Panc1 (cell line): ENCODE measurements around the gene ADGRD1. TPM values are rescaled to one million over a fixed set of nuclear protein-coding genes. Genes with fewer than 3 reads are reported as not detected.

Source experiments
- ATAC-seq: fragments of 200-7000 bp; cut with Tn5 transposase; 2 replicates; pipeline ENCODE4 v1.9.1; 2020; ENCODE audit warnings: mild to moderate bottlenecking, moderate library complexity
- BruUV-seq: library from RNA; stranded (reverse); fragments of 400-500 nt; replicated peaks from 2 replicates; lab custom pipeline; 2021; lab: Mats Ljungman, UMichigan
- CTCF ChIA-PET: fragments of 300-600 bp; sonication (Branson Sonifier 250); formaldehyde crosslinking; loops from one replicate; lab custom pipeline; 2022; ENCODE audit warnings: antibody characterized with exemption; lab: Charles Lee
- POLR2A ChIA-PET: fragments of 300-600 bp; sonication (Branson Sonifier 250); formaldehyde crosslinking; loops from one replicate; lab custom pipeline; 2022; ENCODE audit warnings: antibody characterized with exemption; lab: Charles Lee
- DNase-seq: peaks from one replicate; pipeline ENCODE4 v3.0.0-alpha.2; 2010; ENCODE audit warnings: low read depth, low spot score
- H3K27ac ChIP-seq: 2 replicates; pipeline ENCODE4 v1.5.1; 2011; ENCODE audit warnings: mild to moderate bottlenecking, low read length, inconsistent platforms
- H3K27me3 ChIP-seq: fragments of 200-500 bp; sonication (Bioruptor generic); 2 replicates; pipeline ENCODE4 v1.6.0; 2014; ENCODE audit warnings: low read length, inconsistent platforms; ENCODE audit not compliant: control insufficient read depth, insufficient read depth
- H3K36me3 ChIP-seq: fragments of 200-500 bp; sonication (Bioruptor generic); 2 replicates; pipeline ENCODE4 v1.5.1; 2014; ENCODE audit warnings: inconsistent platforms, mild to moderate bottlenecking, low read length, moderate library complexity; ENCODE audit not compliant: control insufficient read depth, insufficient read depth
- H3K4me1 ChIP-seq: 2 replicates; pipeline ENCODE4 v1.5.1; 2011; ENCODE audit warnings: inconsistent platforms, mild to moderate bottlenecking, low read length, moderate library complexity; ENCODE audit not compliant: control insufficient read depth, insufficient read depth
- H3K4me3 ChIP-seq, 2 experiments: 2 replicates each; pipeline ENCODE4 v1.5.1; 2011 to 2012; ENCODE audit warnings: low read depth in 2 of 2, low read length in 2 of 2, mild to moderate bottlenecking in 2 of 2, inconsistent platforms in 1 of 2, moderate library complexity in 1 of 2
- H3K9me3 ChIP-seq: fragments of 200-500 bp; sonication (Bioruptor generic); 2 replicates; pipeline ENCODE4 v1.5.1; 2014; ENCODE audit warnings: low read depth, mild to moderate bottlenecking, inconsistent platforms, low read length, moderate library complexity; ENCODE audit not compliant: control insufficient read depth, insufficient read depth
- CTCF ChIP-seq: fragments of 450-650 bp; IDR thresholded peaks from 2 replicates; pipeline ENCODE4 v1.5.1; 2017; ENCODE audit warnings: mild to moderate bottlenecking
- POLR2AphosphoS5 ChIP-seq: IDR thresholded peaks from 2 replicates; pipeline ENCODE4 v1.6.1; 2012; ENCODE audit warnings: mild to moderate bottlenecking, low read depth, low read length, moderate library complexity
- REST ChIP-seq, 2 experiments: IDR thresholded peaks; 2 replicates each; pipeline ENCODE4 v1.6.1; 2011 to 2012; ENCODE audit warnings: low read depth in 2 of 2, control low read depth in 1 of 2, low read length in 1 of 2, mild to moderate bottlenecking in 1 of 2, moderate library complexity in 1 of 2; ENCODE audit not compliant: insufficient read depth in 1 of 2
- SIN3A ChIP-seq: IDR thresholded peaks from 2 replicates; pipeline ENCODE4 v1.6.1; 2012; ENCODE audit warnings: low read depth, mild to moderate bottlenecking, low read length, moderate library complexity, borderline replicate concordance; ENCODE audit not compliant: insufficient read depth
- TCF7L2 ChIP-seq: IDR thresholded peaks from 2 replicates; pipeline ENCODE4 v1.6.1; 2011; ENCODE audit warnings: mild to moderate bottlenecking, low read depth, low read length, inconsistent platforms
- in situ Hi-C: cut with HindIII; loops from 2 replicates; pipeline ENCODE4 v1.10.0; 2016; ENCODE audit warnings: low sequenced_read_pairs, low pct_unique_long_range_greater_than_20kb
- intact Hi-C: fragments of 100-400 bp; cut with micrococcal nuclease; formaldehyde crosslinking; loops from one replicate; pipeline ENCODE4 v1.10.0; 2022; ENCODE audit not compliant: unreplicated experiment
- total RNA-seq: library from RNA; stranded (reverse); gene quantifications from one replicate; pipeline ENCODE4 v1.2.1, GENCODE V29; 2021; ENCODE audit not compliant: unreplicated experiment

Gene ADGRD1
- total RNA-seq, 1 experiment from 2014 or later, result 0.21 TPM

- POLR2A ChIA-PET, result no interaction called here
- no TSS peak for BruUV-seq
- no peak overlapping the region for H3K4me3 ChIP-seq
- no peaks in the 10 kb centered on the region for H3K36me3 ChIP-seq
- in situ Hi-C loops, result no loop called here
- no peaks in the 10 kb centered on the region for H3K4me1 ChIP-seq
- no peaks in the 10 kb centered on the region for H3K9me3 ChIP-seq
- DNase-seq, result no peak
- H3K27ac ChIP-seq, result no peak overlapping the region
- intact Hi-C loops, result no loop called here
- peaks cover 3% of the 10 kb centered on the region; the same call in 1 of the 2 replicates for H3K27me3 ChIP-seq
- CTCF ChIA-PET, result no interaction called here
- ATAC-seq, result no peak
- no peak for TF ChIP-seq REST (IDR thresholded peaks at IDR 0.05; ENCODE audit: insufficient read depth in 1 of 2, low read depth in 2 of 2, low read length in 1 of 2)
These were observed 201.4 kb downstream of the ADGRD1 start for GRCh38 chr12:131155131-131155530.

GRCh38 chr12:131157743-131158142, 204.0 kb downstream of the ADGRD1 start:
- H3K4me3 ChIP-seq, result no peak overlapping the region
- ATAC-seq (no peak), DNase-seq (no peak)
- H3K27ac ChIP-seq, result no peak overlapping the region
- no peak for TF ChIP-seq SIN3A
- TF ChIP-seq POLR2AphosphoS5, result no peak
- TF ChIP-seq CTCF, result no peak
- no peak for TF ChIP-seq TCF7L2
- TF ChIP-seq REST (IDR thresholded peaks at IDR 0.05; ENCODE audit: insufficient read depth in 1 of 2, low read depth in 2 of 2, low read length in 1 of 2), result no peak
- intact Hi-C loops (no loop called here), in situ Hi-C loops (no loop called here)
- H3K27me3 ChIP-seq, result peaks cover 2% of the 10 kb centered on the region
- CTCF ChIA-PET, result no interaction called here
- BruUV-seq, result no TSS peak
- no peaks in the 10 kb centered on the region for H3K4me1 ChIP-seq
- no peaks in the 10 kb centered on the region for H3K9me3 ChIP-seq
- POLR2A ChIA-PET, result no interaction called here
- H3K36me3 ChIP-seq, result no peaks in the 10 kb centered on the region
